ENCODE measurements around the gene TNKS2. TPM values are rescaled to one million over a fixed set of nuclear protein-coding genes. Genes with fewer than 3 reads are reported as not detected.

The TNKS2 gene
- total RNA-seq, 2 donors from 2014 or later, result 22.5 to 31.7 TPM

DNA sequence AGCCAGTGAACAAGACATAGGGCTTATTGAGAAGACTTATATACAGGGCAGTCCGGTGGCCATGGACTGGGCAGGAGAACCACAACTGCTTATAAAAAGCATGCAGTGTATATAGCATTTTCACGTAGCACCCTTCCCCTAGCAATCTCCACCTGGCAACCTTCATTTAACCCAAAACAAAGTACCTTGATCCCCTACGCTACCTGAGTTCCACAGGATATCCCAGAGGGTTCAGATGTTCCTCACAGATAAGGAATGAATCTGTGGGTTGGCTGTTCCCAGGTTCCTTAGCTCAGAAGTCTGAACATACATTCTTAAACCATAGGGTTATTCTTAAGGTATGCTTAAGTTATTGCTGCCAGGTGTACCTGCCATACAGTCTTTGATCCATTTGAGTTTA, 22.0 kb upstream of the TNKS2 start:
- no peaks in the 10 kb centered on the region for H3K4me1 Mint-ChIP-seq (ENCODE audit: low read depth in 2 of 2)
- no peaks in the 10 kb centered on the region for H3K36me3 Mint-ChIP-seq
- H3K4me3 Mint-ChIP-seq, result no peak overlapping the region
- ATAC-seq (no peak), DNase-seq (ENCODE audit: low spot score) (no peak)
- H3K27ac Mint-ChIP-seq, result no peak overlapping the region
- H3K27me3 Mint-ChIP-seq, result peaks cover 35 to 45% of the 10 kb centered on the region in 2 donors
- no peaks in the 10 kb centered on the region for H3K9me3 Mint-ChIP-seq

DNA sequence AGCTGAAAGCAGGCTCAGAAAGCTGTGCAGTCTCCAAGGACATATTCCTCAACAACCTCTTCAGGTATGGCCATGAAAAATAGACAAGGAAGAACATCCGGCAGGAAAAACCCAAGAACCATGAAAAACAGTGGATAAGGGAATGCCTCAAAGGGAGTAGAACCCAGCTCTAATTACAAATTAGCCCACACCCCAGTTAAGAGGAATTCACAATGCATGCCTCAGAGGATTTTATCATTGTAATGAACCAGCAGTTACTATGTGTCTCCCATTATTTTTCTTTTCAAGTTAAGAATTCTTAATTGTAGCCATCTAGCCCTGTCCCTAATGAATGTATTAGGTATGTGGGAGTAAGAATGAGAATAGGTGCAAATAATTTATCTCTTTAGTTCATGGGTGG, 19.7 kb upstream of the TNKS2 start:
- H3K27ac Mint-ChIP-seq, result no peak overlapping the region
- H3K9me3 Mint-ChIP-seq, result no peaks in the 10 kb centered on the region
- no peaks in the 10 kb centered on the region for H3K36me3 Mint-ChIP-seq
- peaks cover 41 to 49% of the 10 kb centered on the region in 2 donors for H3K27me3 Mint-ChIP-seq
- ATAC-seq (no peak), DNase-seq (ENCODE audit: low spot score) (no peak)
- H3K4me3 Mint-ChIP-seq, result no peak overlapping the region
- H3K4me1 Mint-ChIP-seq (ENCODE audit: low read depth in 2 of 2), result no peaks in the 10 kb centered on the region

DNA sequence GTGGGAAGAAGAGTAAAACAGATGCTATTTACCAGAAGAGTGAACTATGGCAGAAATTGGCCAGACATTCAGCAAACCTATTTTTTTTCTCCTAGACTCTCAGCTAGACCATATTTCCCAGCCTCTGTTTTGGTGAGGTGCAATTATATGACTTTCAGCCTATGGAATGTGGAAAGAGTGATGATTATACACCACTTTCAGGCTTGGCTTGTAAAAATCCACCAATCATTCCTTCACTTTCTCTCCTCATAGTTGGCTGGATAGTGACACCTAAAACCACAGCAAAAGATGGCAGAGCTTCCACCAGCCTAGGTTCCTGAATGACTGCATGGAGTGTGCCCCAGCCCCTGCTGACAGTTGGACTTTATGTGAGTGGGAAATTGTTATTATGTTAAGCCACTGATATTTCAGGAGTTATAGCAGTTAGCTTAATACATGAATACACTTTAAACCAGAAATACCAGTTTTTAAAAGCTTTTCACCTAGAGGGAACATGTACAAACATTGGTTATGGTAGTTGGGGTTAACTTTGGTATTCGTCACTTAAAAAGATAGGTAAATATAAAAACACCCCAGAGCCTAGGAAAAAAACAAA, 19.1 kb upstream of the TNKS2 start:
- no peak for DNase-seq (ENCODE audit: low spot score)
- no peak overlapping the region for H3K27ac Mint-ChIP-seq
- no peak for ATAC-seq
- H3K36me3 Mint-ChIP-seq, result no peaks in the 10 kb centered on the region
- peaks cover 37 to 46% of the 10 kb centered on the region in 2 donors for H3K27me3 Mint-ChIP-seq
- no peak overlapping the region for H3K4me3 Mint-ChIP-seq
- H3K9me3 Mint-ChIP-seq, result no peaks in the 10 kb centered on the region
- H3K4me1 Mint-ChIP-seq (ENCODE audit: low read depth in 2 of 2), result no peaks in the 10 kb centered on the region

DNA sequence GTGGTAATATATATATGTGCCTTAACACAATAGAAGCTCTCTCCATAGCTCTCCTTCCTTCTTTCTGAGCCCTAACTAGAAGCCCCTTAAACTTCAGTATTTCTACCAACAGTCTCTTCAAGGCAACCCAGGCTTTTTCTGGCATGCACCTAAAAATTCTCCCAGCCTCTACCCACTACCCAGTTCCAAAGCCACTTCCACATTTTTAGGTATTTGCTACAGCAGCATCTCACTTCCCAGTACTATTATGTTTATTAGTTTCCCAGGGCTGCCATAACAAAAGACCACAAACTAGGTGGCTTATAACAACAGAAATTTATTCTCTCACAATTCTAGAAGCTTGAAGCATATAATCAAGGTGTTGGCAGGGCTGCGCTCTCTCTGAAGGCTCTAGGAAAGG, 15.7 kb upstream of the TNKS2 start:
- no peak for DNase-seq (ENCODE audit: low spot score)
- no peak overlapping the region for H3K27ac Mint-ChIP-seq
- H3K4me1 Mint-ChIP-seq (ENCODE audit: low read depth in 2 of 2), result no peaks in the 10 kb centered on the region
- no peaks in the 10 kb centered on the region for H3K36me3 Mint-ChIP-seq
- H3K9me3 Mint-ChIP-seq, result no peaks in the 10 kb centered on the region
- no peak for ATAC-seq
- H3K4me3 Mint-ChIP-seq, result no peak overlapping the region
- H3K27me3 Mint-ChIP-seq, result peaks cover 32 to 56% of the 10 kb centered on the region in 2 donors

DNA sequence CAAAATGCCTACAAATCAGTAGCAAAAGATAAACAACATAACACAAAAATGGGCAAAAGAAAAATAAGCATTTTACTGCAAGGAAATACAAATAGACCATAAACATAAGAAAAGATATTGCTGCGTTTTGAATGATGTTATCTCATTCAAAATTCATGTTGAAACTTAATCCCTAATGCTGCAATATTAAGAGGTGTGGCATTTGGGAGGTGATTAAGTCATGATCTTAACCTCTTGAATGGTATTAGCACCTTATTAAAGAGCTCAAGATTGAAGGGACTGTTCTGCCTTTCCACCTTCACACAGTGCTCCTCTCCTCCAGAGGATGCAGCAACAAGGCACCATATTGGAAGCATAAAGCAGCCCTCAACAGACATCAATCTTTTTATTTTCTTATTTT, 12.4 kb upstream of the TNKS2 start:
- Mint-ChIP-seq H3K4me1 (ENCODE audit: low read depth in 2 of 2) (no peaks in the 10 kb centered on the region), H3K27me3 (peaks cover 24 to 46% of the 10 kb centered on the region in 2 donors), H3K4me3 (no peak overlapping the region), H3K27ac (no peak overlapping the region), H3K36me3 (no peaks in the 10 kb centered on the region), H3K9me3 (no peaks in the 10 kb centered on the region)
- ATAC-seq (no peak), DNase-seq (ENCODE audit: low spot score) (no peak)

DNA sequence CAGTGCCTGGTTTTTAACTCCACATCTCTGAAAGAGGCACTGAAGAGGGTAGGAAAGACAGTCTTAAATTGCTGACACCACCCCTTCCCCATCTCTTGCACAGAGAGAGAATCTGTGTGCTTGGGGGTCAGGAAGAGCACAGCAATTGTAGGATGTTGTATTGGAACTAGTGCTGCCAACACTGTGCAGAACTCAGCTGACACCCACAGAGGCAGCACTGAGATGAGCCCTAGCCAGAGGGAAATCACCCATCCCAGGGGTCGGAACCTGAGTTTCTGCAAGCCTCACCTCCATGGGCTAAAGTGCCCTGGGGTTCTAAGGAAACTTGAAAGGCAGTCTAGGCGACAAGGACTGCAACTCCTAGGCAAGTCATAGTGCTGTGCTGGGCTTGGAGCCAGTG, 11.0 kb upstream of the TNKS2 start:
- no peak overlapping the region for H3K27ac Mint-ChIP-seq
- ATAC-seq, result no peak
- H3K36me3 Mint-ChIP-seq, result no peaks in the 10 kb centered on the region
- DNase-seq (ENCODE audit: low spot score), result no peak
- no peaks in the 10 kb centered on the region for H3K9me3 Mint-ChIP-seq
- peaks cover 19 to 42% of the 10 kb centered on the region in 2 donors for H3K27me3 Mint-ChIP-seq
- H3K4me1 Mint-ChIP-seq (ENCODE audit: low read depth in 2 of 2), result no peaks in the 10 kb centered on the region
- no peak overlapping the region for H3K4me3 Mint-ChIP-seq

DNA sequence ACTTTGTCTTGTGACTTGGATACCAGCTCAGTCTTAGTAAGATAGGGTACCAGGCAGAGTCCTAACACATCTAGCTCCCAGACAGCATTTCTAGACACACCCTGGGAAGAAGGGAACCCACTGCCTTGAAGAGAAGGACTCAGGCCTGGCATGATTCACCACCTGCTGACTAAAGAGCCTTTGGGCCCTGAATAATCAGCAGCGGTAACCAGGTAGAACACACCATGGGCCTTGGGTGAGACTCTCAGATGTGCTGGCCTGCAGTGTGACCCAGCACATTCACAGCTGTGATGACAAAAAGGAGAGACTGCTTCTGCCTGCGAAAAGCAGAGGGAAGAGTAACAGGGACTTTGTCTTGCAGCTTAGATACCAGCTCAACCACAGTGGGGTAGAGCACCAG, 10.4 kb upstream of the TNKS2 start:
- Mint-ChIP-seq H3K27ac (no peak overlapping the region), H3K4me3 (no peak overlapping the region), H3K27me3 (peaks cover 17 to 36% of the 10 kb centered on the region in 2 donors), H3K4me1 (ENCODE audit: low read depth in 2 of 2) (no peaks in the 10 kb centered on the region), H3K9me3 (no peaks in the 10 kb centered on the region), H3K36me3 (no peaks in the 10 kb centered on the region)
- no peak for ATAC-seq
- no peak for DNase-seq (ENCODE audit: low spot score)

DNA sequence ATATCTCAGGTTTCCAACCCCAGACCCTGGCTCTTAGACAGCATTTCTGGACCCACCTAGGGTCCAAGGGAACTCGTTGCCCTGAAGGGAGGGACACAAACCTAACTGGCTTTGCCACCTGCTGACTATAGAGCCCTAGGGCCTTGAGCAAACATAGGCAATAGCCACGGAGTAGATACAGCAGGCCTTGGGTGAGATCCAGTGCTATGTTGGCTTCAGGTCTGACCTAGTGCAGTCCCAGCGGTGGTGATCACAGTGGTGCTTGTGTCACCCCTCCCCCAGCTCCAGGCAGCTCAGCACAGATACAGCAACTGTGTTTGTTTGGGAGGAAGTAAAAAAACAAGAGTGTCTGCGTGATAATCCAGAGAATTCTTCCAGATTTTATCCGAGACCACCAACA, 9.7 kb upstream of the TNKS2 start:
- H3K27me3 Mint-ChIP-seq, result peaks cover 15 to 31% of the 10 kb centered on the region in 2 donors
- no peaks in the 10 kb centered on the region for H3K36me3 Mint-ChIP-seq
- no peaks in the 10 kb centered on the region for H3K9me3 Mint-ChIP-seq
- no peak overlapping the region for H3K27ac Mint-ChIP-seq
- H3K4me3 Mint-ChIP-seq, result no peak overlapping the region
- DNase-seq (ENCODE audit: low spot score) (no peak), ATAC-seq (no peak)
- H3K4me1 Mint-ChIP-seq (ENCODE audit: low read depth in 2 of 2), result no peaks in the 10 kb centered on the region

DNA sequence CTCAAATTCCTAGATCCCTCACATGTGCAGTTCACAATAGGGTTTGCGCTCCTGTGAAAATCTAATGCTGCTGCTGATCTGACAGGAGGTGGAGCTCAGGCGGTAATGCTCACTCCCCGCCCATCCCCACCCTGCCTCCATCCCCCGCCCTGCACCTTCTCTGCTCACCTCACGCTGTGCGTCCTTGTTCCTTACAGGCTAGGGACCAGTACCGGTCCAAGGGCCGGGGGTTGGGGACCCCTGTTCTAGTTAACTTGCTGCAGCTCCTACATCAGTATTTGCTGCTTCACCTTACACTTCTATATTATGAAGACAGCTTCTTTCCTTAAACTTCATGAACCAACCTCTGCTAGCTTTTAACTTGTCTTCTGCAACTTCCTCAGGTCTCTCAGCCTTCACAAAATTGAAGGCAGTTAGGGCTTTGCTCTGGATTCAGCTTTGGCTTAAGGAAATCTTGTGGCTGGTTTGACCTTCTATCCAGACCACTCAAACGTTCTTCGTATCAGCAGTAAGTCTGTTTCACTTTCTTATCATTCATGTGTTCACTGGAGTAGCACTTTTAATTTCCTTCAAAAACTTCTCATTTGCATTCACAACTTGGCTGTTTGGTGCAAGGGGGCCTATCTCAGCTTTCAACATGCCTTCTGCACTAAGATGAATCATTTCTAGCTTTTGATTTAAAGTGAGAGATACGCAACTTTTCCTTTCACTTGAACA, 1.7 kb upstream of the TNKS2 start:
- peak; percentile 57 to 70 for ATAC-seq
- Mint-ChIP-seq H3K36me3 (no peaks in the 10 kb centered on the region), H3K9me3 (no peaks in the 10 kb centered on the region), H3K27me3 (peaks cover 3 to 6% of the 10 kb centered on the region in 2 donors), H3K4me1 (ENCODE audit: low read depth in 2 of 2) (peaks cover 42 to 52% of the 10 kb centered on the region in 2 donors), H3K4me3 (peak overlapping the region; percentile 96), H3K27ac (peak overlapping the region; percentile 89 to 98)
- DNase-seq (ENCODE audit: low spot score), result peak; percentile 61

DNA sequence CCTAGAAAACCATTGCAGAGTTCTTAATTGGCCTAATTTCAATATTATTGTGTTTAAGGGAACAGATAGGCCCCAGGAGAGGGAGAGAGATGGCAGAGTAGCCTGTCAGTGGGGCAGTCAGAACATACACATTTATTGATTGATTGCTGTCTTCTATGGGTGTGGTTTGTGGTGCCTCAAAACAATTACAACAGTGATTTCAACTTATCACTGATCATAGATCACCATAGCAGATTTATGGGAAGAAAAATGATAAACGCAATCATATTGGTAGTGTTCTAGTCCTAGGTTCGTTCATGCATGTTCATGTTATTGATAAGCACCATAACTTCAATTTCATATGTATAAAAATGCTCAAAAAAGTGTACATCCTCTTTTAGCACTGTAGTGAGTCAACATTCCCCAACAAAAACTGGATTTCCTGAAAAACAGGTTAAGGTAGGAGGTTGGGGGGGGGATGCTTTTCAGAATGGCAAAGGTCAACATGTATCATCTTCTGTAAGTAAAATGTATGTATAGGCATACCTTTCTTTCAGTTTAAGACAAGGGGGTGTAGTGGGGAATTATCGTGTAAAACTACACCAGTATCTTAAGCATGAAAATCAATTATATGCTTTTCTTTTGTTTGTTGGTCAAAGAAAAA, 1.1 kb upstream of the TNKS2 start:
- H3K27me3 Mint-ChIP-seq, result peaks cover 0 to 3% of the 10 kb centered on the region in 2 donors
- DNase-seq (ENCODE audit: low spot score), result no peak
- H3K27ac Mint-ChIP-seq, result peak overlapping the region; percentile 89 to 98
- peak overlapping the region; percentile 96 for H3K4me3 Mint-ChIP-seq
- no peaks in the 10 kb centered on the region for H3K36me3 Mint-ChIP-seq
- no peaks in the 10 kb centered on the region for H3K9me3 Mint-ChIP-seq
- peaks cover 45 to 57% of the 10 kb centered on the region in 2 donors for H3K4me1 Mint-ChIP-seq (ENCODE audit: low read depth in 2 of 2)
- no peak for ATAC-seq

DNA sequence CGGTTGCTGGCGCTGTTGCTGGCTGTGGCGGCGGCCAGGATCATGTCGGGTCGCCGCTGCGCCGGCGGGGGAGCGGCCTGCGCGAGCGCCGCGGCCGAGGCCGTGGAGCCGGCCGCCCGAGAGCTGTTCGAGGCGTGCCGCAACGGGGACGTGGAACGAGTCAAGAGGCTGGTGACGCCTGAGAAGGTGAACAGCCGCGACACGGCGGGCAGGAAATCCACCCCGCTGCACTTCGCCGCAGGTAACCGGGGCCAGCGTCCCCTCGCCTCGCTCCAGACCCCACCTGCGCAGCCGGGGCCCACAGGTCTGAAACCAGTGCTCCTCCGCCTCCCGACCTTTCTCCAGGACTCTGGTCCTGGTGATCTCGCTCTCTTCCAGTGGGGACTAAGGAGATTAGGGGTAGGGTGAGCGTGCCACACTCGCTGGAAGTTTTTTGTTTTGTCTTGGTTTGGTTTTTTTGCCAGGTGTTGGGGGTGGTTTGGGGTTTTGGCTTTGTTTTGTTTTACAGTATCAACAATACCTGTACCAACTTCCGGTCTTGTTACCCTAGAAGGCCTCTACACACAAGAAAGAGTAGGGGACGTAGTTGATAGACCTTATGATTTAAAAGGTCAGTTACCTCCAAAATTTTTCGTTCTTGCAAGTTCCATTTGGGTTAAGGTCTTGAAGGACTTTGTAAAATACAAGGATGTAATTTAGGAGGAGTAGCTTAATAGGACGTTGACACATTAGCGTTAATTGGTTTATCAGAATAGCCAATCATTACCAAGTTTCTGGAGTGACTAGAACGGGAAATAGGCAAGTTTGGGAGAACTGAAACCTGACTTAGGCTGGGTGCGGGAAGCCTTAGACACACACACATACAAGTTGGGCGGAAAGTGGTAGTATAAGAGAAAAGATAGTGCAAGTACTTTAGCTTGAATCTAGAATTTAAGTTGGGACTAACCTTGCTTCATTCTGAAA, 704 bp downstream of the TNKS2 start:
- H3K4me1 Mint-ChIP-seq (ENCODE audit: low read depth in 2 of 2), result peaks cover 48 to 66% of the 10 kb centered on the region in 2 donors
- DNase-seq (ENCODE audit: low spot score) (no peak), ATAC-seq (peak in 1 of 2 donors; percentile 66)
- H3K27ac Mint-ChIP-seq, result peak overlapping the region; percentile 89 to 98
- peak overlapping the region; percentile 96 for H3K4me3 Mint-ChIP-seq
- no peaks in the 10 kb centered on the region for H3K36me3 Mint-ChIP-seq
- no peaks in the 10 kb centered on the region for H3K9me3 Mint-ChIP-seq
- H3K27me3 Mint-ChIP-seq, result no peaks in the 10 kb centered on the region

DNA sequence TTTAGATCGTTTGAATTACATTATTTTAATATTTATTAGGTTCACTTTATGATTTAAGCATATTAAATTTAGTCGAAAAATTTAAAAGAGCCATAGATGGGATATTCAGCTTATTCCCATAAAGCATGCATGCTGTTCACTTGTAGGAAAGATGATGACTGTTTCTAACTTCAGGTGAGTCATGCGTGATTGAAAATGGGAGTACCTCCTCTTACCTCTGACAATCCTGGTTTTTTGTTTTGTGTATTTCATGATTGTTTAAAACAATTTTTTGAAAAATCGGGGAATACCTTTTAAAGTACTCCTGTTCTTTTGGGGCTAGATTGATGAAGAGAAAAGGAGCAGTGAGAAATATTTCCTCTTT, 1.4 kb downstream of the TNKS2 start:
- DNase-seq (ENCODE audit: low spot score), result no peak
- H3K4me1 Mint-ChIP-seq (ENCODE audit: low read depth in 2 of 2), result peaks cover 54 to 72% of the 10 kb centered on the region in 2 donors
- H3K9me3 Mint-ChIP-seq, result no peaks in the 10 kb centered on the region
- H3K4me3 Mint-ChIP-seq, result peak overlapping the region; percentile 96
- no peaks in the 10 kb centered on the region for H3K27me3 Mint-ChIP-seq
- no peak for ATAC-seq
- peak overlapping the region; percentile 89 to 98 for H3K27ac Mint-ChIP-seq
- no peaks in the 10 kb centered on the region for H3K36me3 Mint-ChIP-seq

DNA sequence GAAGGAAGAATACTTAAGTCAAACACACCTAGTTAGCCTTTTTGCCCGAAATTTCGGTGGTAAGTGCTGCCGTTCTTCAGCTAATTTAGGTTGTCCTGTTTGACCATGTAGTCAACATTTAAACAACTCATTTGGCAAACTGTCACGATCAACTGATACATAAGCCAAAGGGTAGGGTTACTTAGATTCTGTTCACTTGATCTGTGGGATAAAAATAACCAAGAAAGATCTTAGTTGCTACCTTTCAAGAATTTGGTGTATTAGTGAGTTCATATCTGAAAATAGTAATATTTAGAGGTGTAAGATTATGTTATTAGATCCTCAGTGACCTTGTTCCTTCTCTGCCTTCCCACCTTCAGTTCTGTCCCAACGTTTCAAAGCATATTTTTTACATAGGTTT, 2.0 kb downstream of the TNKS2 start:
- Mint-ChIP-seq H3K27me3 (no peaks in the 10 kb centered on the region), H3K9me3 (no peaks in the 10 kb centered on the region), H3K27ac (peak overlapping the region; percentile 89 to 98), H3K36me3 (peaks cover 2% of the 10 kb centered on the region), H3K4me3 (peak overlapping the region; percentile 96), H3K4me1 (ENCODE audit: low read depth in 2 of 2) (peaks cover 54 to 73% of the 10 kb centered on the region in 2 donors)
- DNase-seq (ENCODE audit: low spot score), result no peak
- ATAC-seq, result no peak

Measured in natural killer cell treated with Interleukin-12 subunit alpha and Interleukin-12 subunit beta and Interleukin-15 and Interleukin-18, amount 100 ng/mL, for 72 hours (primary cell).